ENCODE data around the gene CD274. TPM values are rescaled to one million over a fixed set of nuclear protein-coding genes. Genes with fewer than 3 reads are reported as not detected.

The CD274 gene
- total RNA-seq (10 to 100 TPM in 1 of 5 donors, 1 to 10 TPM in 2, not detected in 2; 1.8 to 33.3 (median 9.3) TPM), polyA plus RNA-seq (1 to 10 TPM in 1 of 3 donors, under 1 TPM in 2; 0.46 to 1.1 (median 0.62) TPM)
- long read RNA-seq, donor 1 = 0 reads
- long read RNA-seq, donor 2 = 0 reads
- long read RNA-seq, donor 3 = 0 reads
- long read RNA-seq, donor 4 = 0 reads
- long read RNA-seq, donor 5 = 0 reads
- long read RNA-seq, donor 6 = 0 reads
- long read RNA-seq, donor 7 = 0 reads
- long read RNA-seq, donor 8 = 0 reads
- long read RNA-seq, donor 9 = 0 reads
- long read RNA-seq, donor 10 = 0 reads

DNA sequence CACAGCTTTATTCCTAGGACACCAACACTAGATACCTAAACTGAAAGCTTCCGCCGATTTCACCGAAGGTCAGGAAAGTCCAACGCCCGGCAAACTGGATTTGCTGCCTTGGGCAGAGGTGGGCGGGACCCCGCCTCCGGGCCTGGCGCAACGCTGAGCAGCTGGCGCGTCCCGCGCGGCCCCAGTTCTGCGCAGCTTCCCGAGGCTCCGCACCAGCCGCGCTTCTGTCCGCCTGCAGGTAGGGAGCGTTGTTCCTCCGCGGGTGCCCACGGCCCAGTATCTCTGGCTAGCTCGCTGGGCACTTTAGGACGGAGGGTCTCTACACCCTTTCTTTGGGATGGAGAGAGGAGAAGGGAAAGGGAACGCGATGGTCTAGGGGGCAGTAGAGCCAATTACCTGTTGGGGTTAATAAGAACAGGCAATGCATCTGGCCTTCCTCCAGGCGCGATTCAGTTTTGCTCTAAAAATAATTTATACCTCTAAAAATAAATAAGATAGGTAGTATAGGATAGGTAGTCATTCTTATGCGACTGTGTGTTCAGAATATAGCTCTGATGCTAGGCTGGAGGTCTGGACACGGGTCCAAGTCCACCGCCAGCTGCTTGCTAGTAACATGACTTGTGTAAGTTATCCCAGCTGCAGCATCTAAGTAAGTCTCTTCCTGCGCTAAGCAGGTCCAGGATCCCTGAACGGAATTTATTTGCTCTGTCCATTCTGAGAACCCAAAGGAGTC is at the start of gene CD274:
Gene CD274 (plus strand): TSS at position 184 of the 733 bp plus-strand sequence. CDS start 5,572 bp downstream, outside the sequence.
- TF ChIP-seq, protein P1, sequence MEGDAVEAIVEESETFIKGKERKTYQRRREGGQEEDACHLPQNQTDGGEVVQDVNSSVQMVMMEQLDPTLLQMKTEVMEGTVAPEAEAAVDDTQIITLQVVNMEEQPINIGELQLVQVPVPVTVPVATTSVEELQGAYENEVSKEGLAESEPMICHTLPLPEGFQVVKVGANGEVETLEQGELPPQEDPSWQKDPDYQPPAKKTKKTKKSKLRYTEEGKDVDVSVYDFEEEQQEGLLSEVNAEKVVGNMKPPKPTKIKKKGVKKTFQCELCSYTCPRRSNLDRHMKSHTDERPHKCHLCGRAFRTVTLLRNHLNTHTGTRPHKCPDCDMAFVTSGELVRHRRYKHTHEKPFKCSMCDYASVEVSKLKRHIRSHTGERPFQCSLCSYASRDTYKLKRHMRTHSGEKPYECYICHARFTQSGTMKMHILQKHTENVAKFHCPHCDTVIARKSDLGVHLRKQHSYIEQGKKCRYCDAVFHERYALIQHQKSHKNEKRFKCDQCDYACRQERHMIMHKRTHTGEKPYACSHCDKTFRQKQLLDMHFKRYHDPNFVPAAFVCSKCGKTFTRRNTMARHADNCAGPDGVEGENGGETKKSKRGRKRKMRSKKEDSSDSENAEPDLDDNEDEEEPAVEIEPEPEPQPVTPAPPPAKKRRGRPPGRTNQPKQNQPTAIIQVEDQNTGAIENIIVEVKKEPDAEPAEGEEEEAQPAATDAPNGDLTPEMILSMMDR (IDR thresholded peaks at IDR 0.05) = peak in 5 of 7 experiments; percentile 34 to 76 (median 65)
- TF ChIP-seq POLR2AphosphoS5 (IDR thresholded peaks at IDR 0.05) (peak; percentile 48 to 88 (median 75)), POLR2A (IDR thresholded peaks at IDR 0.05) (no peak), EP300 (IDR thresholded peaks at IDR 0.05) (no peak)
- 2 to 5% (median 4%) methylated on average over 33 to 36 of the region's 36 CpGs for WGBS, 5 donors
- H3K36me3 ChIP-seq = no peaks in the 10 kb centered on the region
- DNase-seq = peak; percentile 93 to 96
- H3K4me1 ChIP-seq = peaks cover 0 to 54% (median 16%) of the 10 kb centered on the region in 4 donors
- peak within 1 kb of the TSS; percentile 49 to 60 (median 54) for H3K4me3 ChIP-seq
- no peaks in the 10 kb centered on the region for H3K9me3 ChIP-seq
- H3K27me3 ChIP-seq = no peaks in the 10 kb centered on the region
- intact Hi-C loops (cut with DNase I; ENCODE audit: low total_unique reads) = no loop called here
- H3K27ac ChIP-seq = peak within 1 kb of the TSS; percentile 31 to 89 (median 86)

DNA sequence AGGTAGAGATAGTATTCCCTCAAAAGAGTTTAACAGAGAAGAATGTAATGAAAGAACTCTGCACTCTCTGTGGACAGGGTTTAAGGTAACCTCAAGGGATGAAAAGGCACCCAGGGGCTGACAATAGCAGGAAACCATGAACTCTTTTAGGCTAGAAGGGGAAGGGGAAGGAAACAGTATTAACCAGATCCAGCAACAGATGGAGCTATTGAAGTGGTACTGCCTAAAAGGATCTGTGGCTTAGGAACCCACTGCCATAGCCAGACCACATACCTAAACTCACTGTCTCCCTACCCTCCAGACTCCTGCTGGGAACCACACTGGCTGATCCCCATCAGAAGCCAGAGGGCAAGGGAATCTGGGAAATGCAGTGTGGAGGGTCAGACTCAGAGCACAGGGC is 48.1 kb upstream of the CD274 start:
- H3K27me3 ChIP-seq = no peaks in the 10 kb centered on the region
- H3K27ac ChIP-seq = no peak overlapping the region
- TF ChIP-seq EP300 (IDR thresholded peaks at IDR 0.05) (no peak), POLR2AphosphoS5 (IDR thresholded peaks at IDR 0.05) (no peak), POLR2A (IDR thresholded peaks at IDR 0.05) (no peak)
- TF ChIP-seq, protein P1 (IDR thresholded peaks at IDR 0.05) = no peak
- H3K4me1 ChIP-seq = no peaks in the 10 kb centered on the region
- H3K4me3 ChIP-seq = no peak overlapping the region
- intact Hi-C loops (cut with DNase I; ENCODE audit: low total_unique reads) = no loop called here
- no peaks in the 10 kb centered on the region for H3K36me3 ChIP-seq
- peaks cover 0 to 17% (median 6%) of the 10 kb centered on the region in 4 donors for H3K9me3 ChIP-seq
- DNase-seq = no peak

DNA sequence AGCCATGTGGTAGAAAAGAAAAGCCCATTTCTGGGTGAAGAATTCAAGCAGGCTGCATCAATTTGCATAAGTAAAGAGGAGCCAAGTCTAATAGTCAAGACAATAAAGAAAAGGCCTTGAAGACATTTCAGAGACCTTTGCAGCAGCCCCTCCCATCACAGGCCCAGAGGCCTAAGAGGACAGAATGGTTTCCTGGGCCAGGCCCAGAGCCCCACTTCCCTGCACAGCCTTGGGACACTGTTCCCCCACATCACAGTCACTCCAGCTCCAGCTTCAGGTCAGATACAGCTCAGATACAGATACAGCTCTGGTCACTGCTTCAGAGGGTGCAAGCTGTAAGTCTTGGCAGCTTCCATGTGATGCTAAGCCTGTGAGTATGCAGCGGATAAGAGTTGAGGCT is 41.7 kb upstream of the CD274 start:
- Histone ChIP-seq H3K27me3 (no peaks in the 10 kb centered on the region), H3K4me1 (no peaks in the 10 kb centered on the region), H3K27ac (no peak overlapping the region), H3K36me3 (peaks cover 0 to 24% (median 8%) of the 10 kb centered on the region in 4 donors), H3K4me3 (no peak overlapping the region), H3K9me3 (peaks cover 5 to 35% (median 22%) of the 10 kb centered on the region in 4 donors)
- no peak for TF ChIP-seq POLR2A (IDR thresholded peaks at IDR 0.05)
- TF ChIP-seq EP300 (IDR thresholded peaks at IDR 0.05) = no peak
- TF ChIP-seq, protein P1 (IDR thresholded peaks at IDR 0.05) = no peak
- TF ChIP-seq POLR2AphosphoS5 (IDR thresholded peaks at IDR 0.05) = no peak
- intact Hi-C loops (cut with DNase I; ENCODE audit: low total_unique reads) = no loop called here
- 97 to 100% (median 100%) methylated on average over 1 of the region's 1 CpG for WGBS, 5 donors
- DNase-seq = no peak

DNA sequence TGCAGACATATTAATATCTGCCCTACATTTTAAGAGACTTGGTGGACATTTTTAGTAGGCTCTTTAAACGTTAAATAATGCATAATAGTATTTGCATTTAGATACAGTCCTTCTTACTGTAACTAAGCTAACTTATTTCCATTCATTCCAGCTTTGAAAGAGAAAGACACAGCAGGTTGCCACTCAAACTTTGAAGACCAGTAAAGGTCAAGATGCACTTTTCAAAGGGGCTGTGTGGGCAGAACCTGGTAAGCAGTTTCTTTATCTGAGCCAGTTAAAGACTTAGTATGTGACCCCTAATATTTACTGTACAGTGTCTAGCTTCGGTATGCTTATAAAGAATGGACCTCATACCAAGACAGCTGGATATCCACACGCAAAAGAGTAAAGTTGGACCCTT is 33.4 kb upstream of the CD274 start:
- H3K4me1 ChIP-seq = no peaks in the 10 kb centered on the region
- DNase-seq = no peak
- intact Hi-C loops (cut with DNase I; ENCODE audit: low total_unique reads) = no loop called here
- TF ChIP-seq POLR2A (IDR thresholded peaks at IDR 0.05) = no peak
- TF ChIP-seq, protein P1 (IDR thresholded peaks at IDR 0.05) = no peak
- no peak for TF ChIP-seq EP300 (IDR thresholded peaks at IDR 0.05)
- TF ChIP-seq POLR2AphosphoS5 (IDR thresholded peaks at IDR 0.05) = no peak
- H3K9me3 ChIP-seq = no peaks in the 10 kb centered on the region
- H3K36me3 ChIP-seq = peaks cover 0 to 23% (median 10%) of the 10 kb centered on the region in 4 donors
- no peak overlapping the region for H3K4me3 ChIP-seq
- no peaks in the 10 kb centered on the region for H3K27me3 ChIP-seq
- 66 to 79% (median 74%) methylated on average over 3 of the region's 3 CpGs for WGBS, 5 donors
- H3K27ac ChIP-seq = no peak overlapping the region

All from stomach (tissue), 19 donors.